Measurements from ENCODE around the gene CNOT10.

GRCh38 chr3:32684800-32685542 lies at the start of gene CNOT10:
- TF ChIP-seq CTCF (IDR thresholded peaks at IDR 0.05) (no peak; the same call in 1 of the 2 replicates), POLR2AphosphoS5 (IDR thresholded peaks at IDR 0.05; ENCODE audit: low read depth, low read length) (peak; percentile 68; the same call in 1 of the 2 replicates)

Measured in Panc1 (cell line).